AG04449 (cell line): Measurements from ENCODE around the gene VMAC.

Experiments
- CTCF ChIA-PET: fragments of 350-600 bp; formaldehyde crosslinking; extraction: SDS; loops from one replicate; lab custom pipeline; 2021; ENCODE audit warnings: antibody characterized with exemption; lab: Yijun Ruan, JAX
- POLR2A ChIA-PET: fragments of 400-600, 350-600 bp; formaldehyde crosslinking; extraction: SDS; loops from one replicate; lab custom pipeline; 2020; ENCODE audit warnings: antibody characterized with exemption, inconsistent platforms; lab: Yijun Ruan, JAX
- DNase-seq: peaks from one replicate; pipeline ENCODE4 v3.0.0-alpha.2; 2010; ENCODE audit warnings: low read depth, low spot score
- H3K4me3 ChIP-seq: 2 replicates; pipeline ENCODE4 v1.5.1; 2011; ENCODE audit warnings: low read depth, mild to moderate bottlenecking, control low read depth, low read length
- TF ChIP-seq, protein P1 (sequence below): IDR thresholded peaks from one replicate; pipeline ENCODE4 v1.5.1; 2011; ENCODE audit warnings: mild to moderate bottlenecking, moderate library complexity, low read length, control low read depth, inconsistent platforms; ENCODE audit not compliant: insufficient read depth; ENCODE audit errors: missing control alignments

The VMAC gene

DNA sequence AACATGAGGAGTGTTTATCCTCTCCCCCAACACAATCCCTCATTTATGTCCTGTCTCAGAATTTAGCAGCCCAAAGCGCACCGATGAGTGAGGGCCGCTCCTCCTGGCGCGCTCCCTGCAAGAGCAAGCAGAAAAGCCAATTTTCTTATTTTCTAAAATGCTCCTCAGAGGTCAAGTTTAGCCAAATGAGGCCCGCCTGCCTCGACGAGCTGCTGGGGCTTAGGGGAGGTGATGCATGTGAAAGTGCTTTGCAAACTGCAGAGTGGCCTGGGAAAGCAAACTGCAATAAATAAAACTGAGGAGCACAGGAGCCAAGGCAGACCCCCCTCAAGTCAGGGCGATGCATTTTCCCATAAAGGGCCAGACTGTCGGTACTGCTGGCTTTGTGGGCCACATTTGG is 38.4 kb downstream of the VMAC start:
- TF ChIP-seq, protein P1, sequence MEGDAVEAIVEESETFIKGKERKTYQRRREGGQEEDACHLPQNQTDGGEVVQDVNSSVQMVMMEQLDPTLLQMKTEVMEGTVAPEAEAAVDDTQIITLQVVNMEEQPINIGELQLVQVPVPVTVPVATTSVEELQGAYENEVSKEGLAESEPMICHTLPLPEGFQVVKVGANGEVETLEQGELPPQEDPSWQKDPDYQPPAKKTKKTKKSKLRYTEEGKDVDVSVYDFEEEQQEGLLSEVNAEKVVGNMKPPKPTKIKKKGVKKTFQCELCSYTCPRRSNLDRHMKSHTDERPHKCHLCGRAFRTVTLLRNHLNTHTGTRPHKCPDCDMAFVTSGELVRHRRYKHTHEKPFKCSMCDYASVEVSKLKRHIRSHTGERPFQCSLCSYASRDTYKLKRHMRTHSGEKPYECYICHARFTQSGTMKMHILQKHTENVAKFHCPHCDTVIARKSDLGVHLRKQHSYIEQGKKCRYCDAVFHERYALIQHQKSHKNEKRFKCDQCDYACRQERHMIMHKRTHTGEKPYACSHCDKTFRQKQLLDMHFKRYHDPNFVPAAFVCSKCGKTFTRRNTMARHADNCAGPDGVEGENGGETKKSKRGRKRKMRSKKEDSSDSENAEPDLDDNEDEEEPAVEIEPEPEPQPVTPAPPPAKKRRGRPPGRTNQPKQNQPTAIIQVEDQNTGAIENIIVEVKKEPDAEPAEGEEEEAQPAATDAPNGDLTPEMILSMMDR = no peak
- ChIA-PET CTCF (interaction anchor here (0.8 to 3.9 kb wide), 5 partner anchors 8 to 80 kb away, joined by 3 to 20 read pairs (median 4); no protein-coding TSS in a partner anchor), POLR2A (no interaction called here)
- no peak overlapping the region for H3K4me3 ChIP-seq
- no peak for DNase-seq

DNA sequence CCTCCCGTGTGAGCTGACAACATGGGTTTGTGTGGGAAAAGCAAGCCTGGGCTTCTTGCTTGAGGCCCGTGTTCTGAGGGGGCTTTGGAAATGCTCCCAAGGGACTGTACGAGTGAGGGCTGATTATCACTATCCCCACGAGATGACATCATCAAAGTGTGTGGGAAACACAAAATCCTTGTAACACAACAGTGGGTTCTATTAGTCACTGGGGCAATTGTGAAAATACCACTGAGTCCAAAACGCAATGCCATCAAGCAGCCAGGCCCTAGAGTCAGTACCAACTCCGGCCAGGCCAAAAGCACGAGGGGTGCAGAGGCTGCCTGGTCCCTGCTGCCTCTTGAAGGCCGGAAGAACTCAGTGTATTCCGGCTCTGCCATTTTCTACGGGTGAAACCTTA is 39.0 kb downstream of the VMAC start:
- DNase-seq = no peak
- ChIA-PET POLR2A (no interaction called here), CTCF (interaction anchor here (0.9 to 3.9 kb wide), 4 partner anchors 13 to 79 kb away, joined by 3 to 20 read pairs (median 6); no protein-coding TSS in a partner anchor)
- TF ChIP-seq, protein P1 = no peak
- no peak overlapping the region for H3K4me3 ChIP-seq

DNA sequence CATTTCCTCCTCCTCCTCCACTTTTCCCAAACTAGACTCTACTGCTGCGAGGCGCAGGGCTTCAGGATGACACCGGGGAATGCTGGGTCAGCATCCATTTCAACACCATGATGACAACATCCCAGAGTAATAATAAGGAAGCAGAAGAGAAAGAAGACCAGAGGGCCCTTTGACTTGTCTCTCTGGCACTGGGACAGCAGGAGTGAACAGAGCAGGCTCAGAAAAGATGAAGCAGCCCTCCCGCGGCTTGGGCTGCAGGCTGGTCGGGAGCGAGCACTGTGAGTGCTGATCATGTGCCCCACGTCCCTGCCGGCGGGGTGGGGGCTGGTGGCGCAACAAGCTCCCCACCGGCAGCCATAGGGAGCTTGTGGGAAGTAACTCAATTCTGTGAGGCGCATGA is 42.8 kb downstream of the VMAC start:
- ChIA-PET CTCF (interaction anchor here (0.8 to 4.3 kb wide), 5 partner anchors 12 to 40 kb away, joined by 3 to 35 read pairs (median 4); no protein-coding TSS in a partner anchor), POLR2A (no interaction called here)
- no peak overlapping the region for H3K4me3 ChIP-seq
- DNase-seq = no peak
- TF ChIP-seq, protein P1 = no peak

DNA sequence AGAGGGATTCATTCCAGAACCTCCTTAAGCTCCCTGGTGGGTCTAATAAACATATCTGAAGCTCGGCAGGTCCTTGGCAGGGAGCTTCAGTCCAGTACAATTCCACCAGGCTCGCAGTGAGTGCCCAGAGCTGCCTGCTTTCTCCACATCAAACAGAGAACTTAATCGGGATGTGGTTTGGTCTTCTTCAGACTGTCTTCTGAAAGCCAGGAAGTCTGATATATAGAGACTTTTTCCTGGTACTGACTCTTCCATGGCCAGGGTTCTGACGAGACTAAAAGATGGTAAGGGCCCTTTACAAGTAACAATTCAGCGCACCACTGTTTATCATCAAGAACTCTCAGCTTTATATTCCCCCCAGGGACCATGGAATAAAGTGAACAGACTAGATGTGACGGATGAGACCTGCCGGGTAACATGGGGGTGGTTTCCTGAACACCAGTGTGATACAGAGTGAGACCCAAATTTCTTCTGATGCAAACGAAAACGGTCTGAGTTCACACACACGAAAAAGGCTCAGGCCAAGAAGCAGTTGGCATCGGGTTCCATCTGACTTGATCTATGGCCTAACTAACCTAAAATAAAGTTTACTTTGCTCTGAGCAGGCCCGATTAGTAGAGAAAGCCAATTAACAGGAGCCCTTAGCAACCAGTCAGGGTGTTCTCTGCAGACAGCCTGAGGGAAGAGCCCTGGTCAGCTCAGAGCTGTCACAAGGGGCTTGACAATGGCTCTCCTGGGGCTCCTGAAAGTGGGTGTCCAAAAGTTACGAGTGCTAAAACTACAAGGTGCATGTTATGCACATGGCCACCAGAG is 44.3 kb downstream of the VMAC start:
- TF ChIP-seq, protein P1 = no peak
- DNase-seq = no peak
- no peak overlapping the region for H3K4me3 ChIP-seq
- CTCF ChIA-PET = interaction anchor here (1.5 to 4.3 kb wide), 2 partner anchors 18 to 145 kb away, joined by 5 to 35 read pairs; no protein-coding TSS in a partner anchor
- POLR2A ChIA-PET = no interaction called here

DNA sequence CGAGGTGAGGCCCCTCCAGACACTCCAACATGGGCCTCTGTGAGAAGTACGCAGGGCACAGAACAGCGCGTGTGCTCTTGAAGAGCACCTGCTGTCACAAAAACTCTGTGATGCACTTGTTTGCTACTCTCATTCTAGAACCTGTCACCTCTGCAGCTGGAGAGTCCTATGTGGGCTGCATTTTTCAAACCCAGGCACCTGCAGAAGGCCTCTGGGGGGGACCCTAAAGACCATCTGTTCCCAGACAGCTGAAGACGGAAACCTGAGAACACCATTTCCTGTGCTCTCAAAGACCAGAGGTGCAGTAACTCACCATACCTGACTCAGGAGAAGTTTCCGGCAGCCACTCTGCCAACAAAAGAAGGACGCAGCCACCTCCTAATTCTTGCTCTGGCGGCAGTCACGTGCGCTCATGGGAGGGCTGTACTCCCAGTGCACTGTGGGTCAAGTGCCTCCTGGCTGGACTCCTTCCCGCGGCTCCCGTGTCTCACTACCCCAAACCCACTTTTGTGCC is 45.2 kb downstream of the VMAC start:
- POLR2A ChIA-PET = no interaction called here
- no peak for DNase-seq
- CTCF ChIA-PET = interaction anchor here (1.5 to 10.7 kb wide), 3 partner anchors 17 to 146 kb away, joined by 5 to 151 read pairs (median 35); no protein-coding TSS in a partner anchor

More for the DNA sequence above, 45.2 kb downstream of the VMAC start:
- H3K4me3 ChIP-seq = no peak overlapping the region
- TF ChIP-seq, protein P1 = no peak
